Measurements from ENCODE around the gene LTN1. TPM values are rescaled to one million over a fixed set of nuclear protein-coding genes. Genes with fewer than 3 reads are reported as not detected.

LTN1 gene
- total RNA-seq, 1 experiment from 2014 or later, result 15.4 TPM

GRCh38 chr21:28910280-28910887 is 82.3 kb downstream of the LTN1 start:
- Mint-ChIP-seq H3K27ac (ENCODE audit: unreplicated experiment) (no peak overlapping the region), H3K27me3 (ENCODE audit: unreplicated experiment) (no peaks in the 10 kb centered on the region), H3K9me3 (ENCODE audit: low read depth, unreplicated experiment) (no peaks in the 10 kb centered on the region), H3K4me1 (ENCODE audit: low read depth, unreplicated experiment) (no peaks in the 10 kb centered on the region), H3K4me3 (ENCODE audit: low read depth, unreplicated experiment) (no peak overlapping the region), H3K36me3 (ENCODE audit: insufficient read depth, unreplicated experiment) (no peaks in the 10 kb centered on the region)
- intact Hi-C loops (cut with micrococcal nuclease; ENCODE audit: unreplicated experiment), result no loop called here
- BruUV-seq (replicated peaks), result no TSS peak
- DNase-seq, result no peak
- CTCF ChIA-PET, result no interaction called here
- no peak for TF ChIP-seq CTCF (IDR thresholded peaks at IDR 0.05; ENCODE audit: unreplicated experiment)

DNA sequence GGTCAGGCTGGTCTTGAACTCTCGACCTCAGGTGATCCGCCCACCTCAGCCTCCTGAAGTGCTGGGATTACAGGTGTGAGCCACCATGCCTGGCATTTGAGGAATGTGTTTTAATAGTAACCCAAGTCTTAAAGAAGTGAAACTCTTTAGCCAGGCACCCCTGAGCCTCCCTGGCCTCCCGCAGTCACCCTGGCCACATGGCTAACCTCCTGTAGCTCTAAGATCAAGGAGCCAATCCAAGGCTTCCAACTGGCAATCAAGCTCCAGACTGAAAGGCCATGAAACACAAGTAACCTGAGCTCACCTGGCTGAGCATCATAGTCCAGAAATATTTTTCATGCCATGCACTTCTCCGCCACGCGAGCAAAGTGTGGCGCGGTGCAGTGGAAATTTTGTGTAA is 84.3 kb downstream of the LTN1 start:
- Mint-ChIP-seq H3K27ac (ENCODE audit: unreplicated experiment) (no peak overlapping the region), H3K27me3 (ENCODE audit: unreplicated experiment) (no peaks in the 10 kb centered on the region), H3K4me1 (ENCODE audit: low read depth, unreplicated experiment) (no peaks in the 10 kb centered on the region), H3K36me3 (ENCODE audit: insufficient read depth, unreplicated experiment) (no peaks in the 10 kb centered on the region), H3K9me3 (ENCODE audit: low read depth, unreplicated experiment) (no peaks in the 10 kb centered on the region), H3K4me3 (ENCODE audit: low read depth, unreplicated experiment) (no peak overlapping the region)
- no peak for TF ChIP-seq CTCF (IDR thresholded peaks at IDR 0.05; ENCODE audit: unreplicated experiment)
- no TSS peak for BruUV-seq (replicated peaks)
- intact Hi-C loops (cut with micrococcal nuclease; ENCODE audit: unreplicated experiment), result no loop called here
- CTCF ChIA-PET, result no interaction called here
- DNase-seq, result no peak

GRCh38 chr21:28906841-28907240 is 85.8 kb downstream of the LTN1 start:
- Mint-ChIP-seq H3K4me1 (ENCODE audit: low read depth, unreplicated experiment) (no peaks in the 10 kb centered on the region), H3K36me3 (ENCODE audit: insufficient read depth, unreplicated experiment) (no peaks in the 10 kb centered on the region), H3K4me3 (ENCODE audit: low read depth, unreplicated experiment) (no peak overlapping the region), H3K9me3 (ENCODE audit: low read depth, unreplicated experiment) (peaks cover 2% of the 10 kb centered on the region), H3K27ac (ENCODE audit: unreplicated experiment) (no peak overlapping the region), H3K27me3 (ENCODE audit: unreplicated experiment) (no peaks in the 10 kb centered on the region)
- no peak for TF ChIP-seq CTCF (IDR thresholded peaks at IDR 0.05; ENCODE audit: unreplicated experiment)
- no TSS peak for BruUV-seq (replicated peaks)
- intact Hi-C loops (cut with micrococcal nuclease; ENCODE audit: unreplicated experiment), result no loop called here
- DNase-seq, result no peak
- CTCF ChIA-PET, result no interaction called here

- H3K4me1 Mint-ChIP-seq (ENCODE audit: low read depth, unreplicated experiment), result no peaks in the 10 kb centered on the region
- TF ChIP-seq CTCF (IDR thresholded peaks at IDR 0.05; ENCODE audit: unreplicated experiment), result no peak
- no peak overlapping the region for H3K27ac Mint-ChIP-seq (ENCODE audit: unreplicated experiment)
- no peaks in the 10 kb centered on the region for H3K36me3 Mint-ChIP-seq (ENCODE audit: insufficient read depth, unreplicated experiment)
- CTCF ChIA-PET, result no interaction called here
- intact Hi-C loops (cut with micrococcal nuclease; ENCODE audit: unreplicated experiment), result no loop called here
- no peak for DNase-seq
- no peak overlapping the region for H3K4me3 Mint-ChIP-seq (ENCODE audit: low read depth, unreplicated experiment)
- H3K9me3 Mint-ChIP-seq (ENCODE audit: low read depth, unreplicated experiment), result peaks cover 2% of the 10 kb centered on the region
- H3K27me3 Mint-ChIP-seq (ENCODE audit: unreplicated experiment), result no peaks in the 10 kb centered on the region
- no TSS peak for BruUV-seq (replicated peaks)
These were observed 86.4 kb downstream of the LTN1 start for GRCh38 chr21:28906236-28906635.
